PC-3 (cell line): Measurements from ENCODE around the gene NXPH1. TPM values are rescaled to one million over a fixed set of nuclear protein-coding genes. Genes with fewer than 3 reads are reported as not detected.

Experiments
- ATAC-seq: fragments of 200-7000 bp; cut with Tn5 transposase; 2 replicates; pipeline ENCODE4 v1.9.1; 2020; ENCODE audit warnings: mild to moderate bottlenecking, moderate library complexity
- BruUV-seq: library from RNA; stranded (reverse); fragments of 400-500 nt; replicated peaks from 2 replicates; lab custom pipeline; 2021; lab: Mats Ljungman, UMichigan
- CTCF ChIA-PET: fragments of 300-600 bp; sonication (Branson Sonifier 250); formaldehyde crosslinking; loops from one replicate; lab custom pipeline; 2022; ENCODE audit warnings: antibody characterized with exemption; lab: Charles Lee
- POLR2A ChIA-PET: fragments of 300-600 bp; sonication (Branson Sonifier 250); formaldehyde crosslinking; loops from one replicate; lab custom pipeline; 2022; ENCODE audit warnings: antibody characterized with exemption; ENCODE audit not compliant: unreplicated experiment; lab: Charles Lee
- DNase-seq: peaks from one replicate; pipeline ENCODE4 v3.0.0-alpha.2; 2015
- H2AFZ ChIP-seq: fragments of 300-600 bp; sonication (generic); 2 replicates; pipeline ENCODE4 v1.6.0; 2016; ENCODE audit warnings: antibody characterized with exemption, low read length
- H3F3A ChIP-seq: fragments of 300-600 bp; sonication (generic); one replicate; pipeline ENCODE4 v1.6.0; 2017; ENCODE audit warnings: antibody characterized with exemption, low read length, control low read depth, mild to moderate bottlenecking; ENCODE audit not compliant: unreplicated experiment
- H3K27ac ChIP-seq: fragments of 300-600 bp; sonication (generic); 2 replicates; pipeline ENCODE4 v1.5.1; 2016; ENCODE audit warnings: mild to moderate bottlenecking, low read length
- H3K27me3 ChIP-seq: fragments of 300-600 bp; sonication (generic); 2 replicates; pipeline ENCODE4 v1.6.1; 2016; ENCODE audit warnings: low read length, mixed read lengths
- H3K36me3 ChIP-seq: fragments of 300-600 bp; sonication (generic); 2 replicates; pipeline ENCODE4 v1.6.1; 2016; ENCODE audit warnings: low read depth, mixed run types, low read length, mixed read lengths
- H3K4me1 ChIP-seq: fragments of 300-600 bp; sonication (generic); 2 replicates; pipeline ENCODE4 v1.5.1; 2016; ENCODE audit warnings: low read length; ENCODE audit not compliant: insufficient read depth
- H3K4me2 ChIP-seq: fragments of 300-600 bp; sonication (generic); 2 replicates; pipeline ENCODE4 v1.6.0; 2016; ENCODE audit warnings: low read length
- H3K4me3 ChIP-seq: fragments of 300-600 bp; sonication (generic); 2 replicates; pipeline ENCODE4 v1.5.1; 2016; ENCODE audit warnings: mild to moderate bottlenecking, low read length, mixed read lengths
- H3K79me2 ChIP-seq: fragments of 300-600 bp; sonication (generic); 2 replicates; pipeline ENCODE4 v1.6.1; 2017; ENCODE audit warnings: low read length, mixed read lengths
- H3K9ac ChIP-seq: fragments of 300-600 bp; sonication (generic); 2 replicates; pipeline ENCODE4 v1.6.0; 2016; ENCODE audit warnings: mild to moderate bottlenecking, low read length
- H3K9me2 ChIP-seq: fragments of 300-600 bp; sonication (generic); replicated peaks from 2 replicates; pipeline ENCODE4 v1.6.1; 2016; ENCODE audit warnings: mixed run types, low read length, mixed read lengths
- H3K9me3 ChIP-seq: fragments of 300-600 bp; sonication (generic); 2 replicates; pipeline ENCODE4 v1.6.1; 2016; ENCODE audit warnings: low read length, mixed read lengths
- H4K20me1 ChIP-seq: fragments of 300-600 bp; sonication (generic); 2 replicates; pipeline ENCODE4 v1.6.1; 2016; ENCODE audit warnings: low read length, mixed read lengths
- EZH2 ChIP-seq: fragments of 300-600 bp; sonication (generic); IDR thresholded peaks from one replicate; pipeline ENCODE4 v1.6.1; 2017; ENCODE audit warnings: antibody characterized with exemption, mild to moderate bottlenecking, low read length; ENCODE audit not compliant: unreplicated experiment
- EZH2phosphoT487 ChIP-seq: fragments of 300-600 bp; sonication (generic); IDR thresholded peaks from 2 replicates; pipeline ENCODE4 v1.6.1; 2018; ENCODE audit warnings: mild to moderate bottlenecking, antibody characterized with exemption, low read length, borderline replicate concordance
- intact Hi-C: fragments of 100-400 bp; cut with micrococcal nuclease; formaldehyde crosslinking; loops from 2 replicates; pipeline ENCODE4 v1.9.0; 2023
- total RNA-seq: library from RNA; depleted of rRNA; stranded (reverse); fragments of >200 nt; gene quantifications from 2 replicates; pipeline ENCODE4 v1.2.3, GENCODE V29; 2014
- TF ChIP-seq, protein P1 (sequence below): fragments of 300-600 bp; sonication (generic); conservative IDR thresholded peaks from 2 replicates; pipeline ENCODE4 v1.5.1; 2017; ENCODE audit warnings: antibody characterized with exemption, low read depth, mild to moderate bottlenecking, low read length

The NXPH1 gene
- total RNA-seq, 1 experiment from 2014 or later: not detected

DNA sequence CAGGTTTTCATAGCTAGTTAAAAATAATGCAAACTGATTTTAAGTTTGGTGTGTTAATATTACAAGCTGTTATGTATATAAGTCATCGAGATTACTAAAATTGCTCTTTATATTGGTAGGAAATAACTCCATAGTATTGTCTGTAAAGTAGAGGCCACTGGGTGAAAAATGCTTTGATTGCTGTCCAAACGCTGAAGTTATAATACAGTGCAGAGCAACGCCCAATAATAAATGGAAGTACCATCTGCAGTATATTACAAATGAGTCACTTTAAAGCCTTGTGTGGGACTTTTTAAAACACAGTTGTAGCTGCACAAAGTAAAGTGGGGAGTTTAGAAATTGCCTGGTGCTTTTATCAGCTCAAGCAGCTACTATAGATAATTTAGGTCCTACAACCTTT, 196.1 kb downstream of the NXPH1 start:
- TF ChIP-seq EZH2phosphoT487 (no peak), EZH2 (no peak)
- TF ChIP-seq, protein P1, sequence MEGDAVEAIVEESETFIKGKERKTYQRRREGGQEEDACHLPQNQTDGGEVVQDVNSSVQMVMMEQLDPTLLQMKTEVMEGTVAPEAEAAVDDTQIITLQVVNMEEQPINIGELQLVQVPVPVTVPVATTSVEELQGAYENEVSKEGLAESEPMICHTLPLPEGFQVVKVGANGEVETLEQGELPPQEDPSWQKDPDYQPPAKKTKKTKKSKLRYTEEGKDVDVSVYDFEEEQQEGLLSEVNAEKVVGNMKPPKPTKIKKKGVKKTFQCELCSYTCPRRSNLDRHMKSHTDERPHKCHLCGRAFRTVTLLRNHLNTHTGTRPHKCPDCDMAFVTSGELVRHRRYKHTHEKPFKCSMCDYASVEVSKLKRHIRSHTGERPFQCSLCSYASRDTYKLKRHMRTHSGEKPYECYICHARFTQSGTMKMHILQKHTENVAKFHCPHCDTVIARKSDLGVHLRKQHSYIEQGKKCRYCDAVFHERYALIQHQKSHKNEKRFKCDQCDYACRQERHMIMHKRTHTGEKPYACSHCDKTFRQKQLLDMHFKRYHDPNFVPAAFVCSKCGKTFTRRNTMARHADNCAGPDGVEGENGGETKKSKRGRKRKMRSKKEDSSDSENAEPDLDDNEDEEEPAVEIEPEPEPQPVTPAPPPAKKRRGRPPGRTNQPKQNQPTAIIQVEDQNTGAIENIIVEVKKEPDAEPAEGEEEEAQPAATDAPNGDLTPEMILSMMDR: no peak

DNA sequence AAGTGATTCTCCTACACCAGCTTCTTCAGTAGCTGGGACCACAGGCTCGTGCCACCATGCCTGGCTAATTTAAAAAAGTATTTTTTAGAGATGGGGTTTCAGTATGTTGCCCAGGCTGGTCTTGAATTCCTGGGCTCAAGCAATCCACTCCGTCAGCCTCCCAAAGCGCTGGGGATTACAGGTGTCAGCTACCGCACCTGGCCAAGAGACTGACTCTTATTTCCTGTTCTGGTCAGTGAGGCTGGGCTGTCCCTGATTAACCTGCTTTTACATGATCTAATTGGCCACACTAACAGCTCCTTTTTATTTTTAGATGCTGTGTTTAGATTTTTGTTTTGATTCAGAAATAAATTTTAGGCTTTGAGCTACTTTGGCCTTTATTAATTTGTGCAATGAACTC, 203.9 kb downstream of the NXPH1 start:
- H3K4me3 ChIP-seq: no peak overlapping the region
- no peaks in the 10 kb centered on the region for H3K79me2 ChIP-seq
- ChIA-PET POLR2A (no interaction called here), CTCF (no interaction called here)
- no peaks in the 10 kb centered on the region for H3K27me3 ChIP-seq
- H3K9me3 ChIP-seq: peaks cover 4% of the 10 kb centered on the region; the same call in 1 of the 2 replicates
- no peak for TF ChIP-seq EZH2phosphoT487
- H2AFZ ChIP-seq: no peak overlapping the region
- no peak for ATAC-seq
- no peaks in the 10 kb centered on the region for H3K36me3 ChIP-seq
- H3K9ac ChIP-seq: no peak overlapping the region
- no peak for DNase-seq
- no peaks in the 10 kb centered on the region for H4K20me1 ChIP-seq
- H3K9me2 ChIP-seq: no peaks in the 10 kb centered on the region
- BruUV-seq: no TSS peak
- intact Hi-C loops: no loop called here
- no peak overlapping the region for H3K27ac ChIP-seq
- no peaks in the 10 kb centered on the region for H3F3A ChIP-seq
- H3K4me2 ChIP-seq: no peak overlapping the region
- H3K4me1 ChIP-seq: no peaks in the 10 kb centered on the region

More for the DNA sequence above, 196.1 kb downstream of the NXPH1 start:
- H4K20me1 ChIP-seq: no peaks in the 10 kb centered on the region
- H3K4me3 ChIP-seq: no peak overlapping the region
- H3K9me3 ChIP-seq: peaks cover 11% of the 10 kb centered on the region; the same call in 1 of the 2 replicates
- H3K9ac ChIP-seq: no peak overlapping the region
- intact Hi-C loops: no loop called here
- ATAC-seq: no peak
- H3K36me3 ChIP-seq: no peaks in the 10 kb centered on the region
- no peak overlapping the region for H2AFZ ChIP-seq
- no peaks in the 10 kb centered on the region for H3K4me1 ChIP-seq
- no peaks in the 10 kb centered on the region for H3K27me3 ChIP-seq
- no peaks in the 10 kb centered on the region for H3F3A ChIP-seq
- H3K79me2 ChIP-seq: no peaks in the 10 kb centered on the region
- no peaks in the 10 kb centered on the region for H3K9me2 ChIP-seq
- DNase-seq: no peak
- BruUV-seq: no TSS peak
- CTCF ChIA-PET: no interaction called here
- POLR2A ChIA-PET: no interaction called here
- no peak overlapping the region for H3K4me2 ChIP-seq
- no peak overlapping the region for H3K27ac ChIP-seq

DNA sequence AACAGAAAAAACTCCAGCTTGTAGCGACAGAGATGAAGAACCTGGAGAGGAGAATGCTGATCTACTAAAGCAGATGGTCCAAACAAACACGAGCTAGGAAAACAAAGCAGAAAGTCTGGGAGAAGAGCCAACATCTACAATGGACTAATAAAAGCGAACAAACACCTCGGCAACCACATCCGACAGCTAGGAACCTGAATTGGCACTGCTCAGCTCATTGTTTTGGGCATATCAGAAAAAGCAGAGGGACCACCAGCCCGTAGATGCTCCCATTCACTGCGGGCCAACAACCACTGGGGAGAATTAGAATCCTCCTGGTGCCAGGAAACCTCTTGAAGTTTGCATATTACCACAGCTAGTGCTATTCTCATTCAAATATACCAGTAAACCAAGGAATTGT, 204.7 kb downstream of the NXPH1 start:
- H3K4me3 ChIP-seq: no peak overlapping the region
- H3K27ac ChIP-seq: no peak overlapping the region
- no peaks in the 10 kb centered on the region for H3K79me2 ChIP-seq
- no peak overlapping the region for H3K9ac ChIP-seq
- H4K20me1 ChIP-seq: no peaks in the 10 kb centered on the region
- H3K9me2 ChIP-seq: no peaks in the 10 kb centered on the region
- no TSS peak for BruUV-seq
- ATAC-seq (no peak), DNase-seq (peak; percentile 24)
- POLR2A ChIA-PET: no interaction called here
- no peaks in the 10 kb centered on the region for H3K9me3 ChIP-seq
- intact Hi-C loops: no loop called here
- H3K27me3 ChIP-seq: no peaks in the 10 kb centered on the region
- no peak for TF ChIP-seq EZH2phosphoT487
- TF ChIP-seq, protein P1: no peak
- no peak for TF ChIP-seq EZH2
- no peaks in the 10 kb centered on the region for H3F3A ChIP-seq
- H3K4me2 ChIP-seq: no peak overlapping the region
- no peaks in the 10 kb centered on the region for H3K36me3 ChIP-seq
- no peak overlapping the region for H2AFZ ChIP-seq
- CTCF ChIA-PET: no interaction called here
- H3K4me1 ChIP-seq: no peaks in the 10 kb centered on the region
